H9 (cell line): ENCODE results near the gene CHRNB4. TPM values are rescaled to one million over a fixed set of nuclear protein-coding genes. Genes with fewer than 3 reads are reported as not detected.

Source experiments
- DNase-seq: peaks from one replicate; pipeline ENCODE4 v3.0.0-alpha.2; 2017
- H2AFZ ChIP-seq: one replicate; pipeline ENCODE4 v1.6.1; 2013; ENCODE audit warnings: mild to moderate bottlenecking, low read length, control low read depth, moderate library complexity
- H2AK5ac ChIP-seq: 2 replicates; pipeline ENCODE4 v1.6.1; 2013; ENCODE audit warnings: low read length, control low read depth, mixed read lengths; ENCODE audit not compliant: insufficient read length
- H2BK120ac ChIP-seq: one replicate; pipeline ENCODE4 v1.6.1; 2013; ENCODE audit warnings: low read depth, mild to moderate bottlenecking, low read length, control low read depth, inconsistent platforms; ENCODE audit not compliant: poor library complexity, severe bottlenecking
- H2BK12ac ChIP-seq: 2 replicates; pipeline ENCODE4 v1.6.1; 2013; ENCODE audit warnings: low read length, control low read depth, mixed read lengths, low read depth; ENCODE audit not compliant: insufficient read length
- H2BK15ac ChIP-seq: 2 replicates; pipeline ENCODE4 v1.6.1; 2013; ENCODE audit warnings: low read depth, low read length, control low read depth
- H2BK20ac ChIP-seq: one replicate; pipeline ENCODE4 v1.6.1; 2013; ENCODE audit warnings: low read depth, mild to moderate bottlenecking, low read length, control low read depth, inconsistent platforms; ENCODE audit not compliant: poor library complexity, severe bottlenecking
- H2BK5ac ChIP-seq: 2 replicates; pipeline ENCODE4 v1.6.1; 2013; ENCODE audit warnings: low read length, control low read depth, mixed read lengths; ENCODE audit not compliant: insufficient read length
- H3K14ac ChIP-seq: 2 replicates; pipeline ENCODE4 v1.6.1; 2013; ENCODE audit warnings: low read length, control low read depth; ENCODE audit not compliant: insufficient read depth
- H3K18ac ChIP-seq: 2 replicates; pipeline ENCODE4 v1.6.1; 2013; ENCODE audit warnings: low read depth, mild to moderate bottlenecking, mixed read lengths, low read length, control low read depth; ENCODE audit not compliant: insufficient read length
- H3K23ac ChIP-seq: 2 replicates; pipeline ENCODE4 v1.6.1; 2013; ENCODE audit warnings: low read length, control low read depth, mixed read lengths, low read depth; ENCODE audit not compliant: insufficient read length
- H3K23me2 ChIP-seq: 2 replicates; pipeline ENCODE4 v1.6.1; 2013; ENCODE audit warnings: low read depth, mild to moderate bottlenecking, mixed read lengths, low read length, control low read depth; ENCODE audit not compliant: insufficient read length, poor library complexity, severe bottlenecking
- H3K27ac ChIP-seq: 2 replicates; pipeline ENCODE4 v1.5.1; 2013; ENCODE audit warnings: low read length, control low read depth, mixed read lengths, low read depth; ENCODE audit not compliant: insufficient read length
- H3K27me3 ChIP-seq: 2 replicates; pipeline ENCODE4 v1.6.1; 2013; ENCODE audit warnings: low read length, control low read depth, inconsistent platforms; ENCODE audit not compliant: insufficient read depth
- H3K4ac ChIP-seq: 2 replicates; pipeline ENCODE4 v1.6.1; 2013; ENCODE audit warnings: low read depth, mild to moderate bottlenecking, control low read depth, inconsistent platforms, low read length, moderate library complexity
- H3K4me1 ChIP-seq: 2 replicates; pipeline ENCODE4 v1.6.1; 2013; ENCODE audit warnings: low read length, control low read depth, inconsistent platforms; ENCODE audit not compliant: insufficient read depth
- H3K4me2 ChIP-seq: 2 replicates; pipeline ENCODE4 v1.6.1; 2013; ENCODE audit warnings: low read length, control low read depth, mixed read lengths; ENCODE audit not compliant: insufficient read length, insufficient read depth
- H3K56ac ChIP-seq: 2 replicates; pipeline ENCODE4 v1.6.1; 2013; ENCODE audit warnings: low read depth, mild to moderate bottlenecking, mixed read lengths, low read length, control low read depth; ENCODE audit not compliant: insufficient read length
- H3K79me1 ChIP-seq: 2 replicates; pipeline ENCODE4 v1.6.1; 2013; ENCODE audit warnings: low read depth, mild to moderate bottlenecking, moderate library complexity, low read length, control low read depth, inconsistent platforms; ENCODE audit not compliant: insufficient read depth, poor library complexity, severe bottlenecking
- H3K79me2 ChIP-seq: 2 replicates; pipeline ENCODE4 v1.6.1; 2013; ENCODE audit warnings: low read length, control low read depth, inconsistent platforms; ENCODE audit not compliant: insufficient read depth
- H3K9ac ChIP-seq: 2 replicates; pipeline ENCODE4 v1.6.1; 2013; ENCODE audit warnings: low read length, control low read depth, mixed read lengths; ENCODE audit not compliant: insufficient read length; ENCODE audit errors: extremely low read depth
- H3K9me3 ChIP-seq: one replicate; pipeline ENCODE4 v1.6.1; 2013; ENCODE audit warnings: low read depth, low read length, inconsistent platforms; ENCODE audit not compliant: control insufficient read depth
- H3T11ph ChIP-seq: one replicate; pipeline ENCODE4 v1.6.1; 2013; ENCODE audit warnings: mild to moderate bottlenecking, low read length, control low read depth, inconsistent platforms
- H4K20me1 ChIP-seq: one replicate; pipeline ENCODE4 v1.6.1; 2013; ENCODE audit not compliant: control insufficient read depth, insufficient read length, insufficient read depth
- H4K5ac ChIP-seq: 2 replicates; pipeline ENCODE4 v1.6.1; 2013; ENCODE audit warnings: low read depth, mild to moderate bottlenecking, mixed read lengths, low read length, control low read depth; ENCODE audit not compliant: insufficient read length
- H4K8ac ChIP-seq: replicated peaks from 2 replicates; pipeline ENCODE4 v1.6.1; 2013; ENCODE audit warnings: low read length, control low read depth, mixed read lengths, low read depth; ENCODE audit not compliant: insufficient read length
- H4K91ac ChIP-seq: 2 replicates; pipeline ENCODE4 v1.6.1; 2013; ENCODE audit warnings: low read depth, mild to moderate bottlenecking, moderate library complexity, mixed read lengths, low read length, control low read depth; ENCODE audit not compliant: insufficient read length
- H3K27ac Mint-ChIP-seq, 3 experiments: 2 replicates in 2 of 3; 3 replicates in 1 of 3; pipeline ENCODE4 v1.8.0; 2020 to 2021; ENCODE audit warnings: mixed read lengths in 3 of 3, mild to moderate bottlenecking in 1 of 3, moderate library complexity in 1 of 3
- H3K27me3 Mint-ChIP-seq: 2 replicates; pipeline ENCODE4 v1.8.0; 2021; ENCODE audit warnings: low read depth, mild to moderate bottlenecking, moderate library complexity, mixed read lengths
- H3K36me3 Mint-ChIP-seq, 3 experiments: 2 replicates in 2 of 3; 3 replicates in 1 of 3; pipeline ENCODE4 v1.8.0; 2020 to 2021; ENCODE audit warnings: low read depth in 3 of 3, mixed read lengths in 3 of 3; ENCODE audit not compliant: insufficient read depth in 1 of 3
- H3K4me1 Mint-ChIP-seq, 2 experiments: 2 replicates each; pipeline ENCODE4 v1.8.0; 2020; ENCODE audit warnings: mixed read lengths in 2 of 2
- H3K4me3 Mint-ChIP-seq, 2 experiments: 2 replicates in 1 of 2; 3 replicates in 1 of 2; pipeline ENCODE4 v1.8.0; 2020 to 2021; ENCODE audit warnings: mild to moderate bottlenecking in 2 of 2, mixed read lengths in 2 of 2, moderate library complexity in 1 of 2
- H3K9me3 Mint-ChIP-seq, 2 experiments: 2 replicates in 1 of 2; 3 replicates in 1 of 2; pipeline ENCODE4 v1.8.0; 2020; ENCODE audit warnings: mild to moderate bottlenecking in 2 of 2, mixed read lengths in 2 of 2, moderate library complexity in 1 of 2
- WGBS: extraction: QIAGEN DNeasy Blood & Tissue Kit; methylation state at CpG from one replicate; pipeline ENCODE4 v1.1.7; 2013; ENCODE audit warnings: missing lambda C conversion rate, low lambda C conversion rate, mixed read lengths; ENCODE audit not compliant: insufficient read length; ENCODE audit errors: extremely low coverage; 5-methylcytosine and 5-hydroxymethylcytosine counted together
- total RNA-seq: library from RNA; stranded (reverse); gene quantifications from 2 replicates; pipeline ENCODE4 v1.2.1, GENCODE V29; 2021
- TF ChIP-seq, protein P1 (sequence below): fragments of 200-600 bp; sonication (generic); conservative IDR thresholded peaks from 3 replicates; pipeline ENCODE4 v1.8.0; 2021; ENCODE audit warnings: antibody characterized with exemption, mild to moderate bottlenecking

Gene CHRNB4
- total RNA-seq, 1 experiment from 2014 or later: 1.9 TPM

DNA sequence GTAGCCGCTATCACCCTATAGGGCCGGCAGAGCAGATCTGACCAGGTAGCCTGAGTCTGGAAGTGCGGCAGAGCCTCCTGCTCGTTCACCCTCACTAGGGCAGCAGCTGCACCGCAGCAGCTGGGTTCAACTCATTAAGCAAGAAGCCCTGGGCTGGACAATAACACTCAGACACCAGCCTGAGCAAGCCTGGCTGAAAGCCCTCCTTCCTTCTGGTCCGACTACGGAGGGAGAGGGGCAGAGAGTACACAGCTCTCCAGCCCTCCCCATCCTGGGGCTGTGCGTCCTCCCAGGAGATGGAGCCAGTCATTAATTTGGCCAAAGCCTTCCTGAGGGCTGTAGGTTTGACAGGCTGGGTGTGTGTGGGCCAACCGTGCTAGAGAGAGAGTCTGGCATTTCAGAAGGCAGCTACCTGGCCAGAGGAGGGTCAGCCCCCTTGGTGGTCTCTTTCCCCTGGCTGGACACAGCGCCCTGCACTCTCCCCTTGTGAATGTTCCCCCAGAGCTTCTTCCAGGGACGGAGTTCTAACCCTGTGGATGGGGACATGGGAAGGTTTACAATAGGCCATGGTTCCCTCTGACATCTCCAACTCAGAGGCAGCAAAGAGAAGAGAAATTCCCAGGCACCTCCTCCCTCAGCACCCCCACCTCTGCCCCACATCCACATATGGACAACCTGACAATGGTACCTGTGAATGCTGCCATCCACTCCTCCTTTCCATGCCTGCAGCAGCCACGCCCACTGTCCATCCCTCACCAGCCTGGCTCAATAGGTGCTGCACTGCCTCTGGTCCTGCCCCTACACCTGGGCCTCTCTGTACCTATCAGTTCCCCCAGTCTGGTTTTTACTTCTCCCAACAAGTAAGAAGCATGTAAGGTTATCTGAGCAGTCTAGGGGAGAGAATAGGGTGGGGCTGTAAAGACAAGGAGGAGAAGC, 6.5 kb downstream of the CHRNB4 start:
- no peaks in the 10 kb centered on the region for H3K23me2 ChIP-seq
- H3K14ac ChIP-seq: no peak overlapping the region; the same call in 1 of the 2 replicates
- no peak overlapping the region for H2BK20ac ChIP-seq
- no peaks in the 10 kb centered on the region for H4K20me1 ChIP-seq
- no peak overlapping the region for H3T11ph ChIP-seq
- no peak overlapping the region for H3K56ac ChIP-seq
- no peak for DNase-seq
- TF ChIP-seq, protein P1, sequence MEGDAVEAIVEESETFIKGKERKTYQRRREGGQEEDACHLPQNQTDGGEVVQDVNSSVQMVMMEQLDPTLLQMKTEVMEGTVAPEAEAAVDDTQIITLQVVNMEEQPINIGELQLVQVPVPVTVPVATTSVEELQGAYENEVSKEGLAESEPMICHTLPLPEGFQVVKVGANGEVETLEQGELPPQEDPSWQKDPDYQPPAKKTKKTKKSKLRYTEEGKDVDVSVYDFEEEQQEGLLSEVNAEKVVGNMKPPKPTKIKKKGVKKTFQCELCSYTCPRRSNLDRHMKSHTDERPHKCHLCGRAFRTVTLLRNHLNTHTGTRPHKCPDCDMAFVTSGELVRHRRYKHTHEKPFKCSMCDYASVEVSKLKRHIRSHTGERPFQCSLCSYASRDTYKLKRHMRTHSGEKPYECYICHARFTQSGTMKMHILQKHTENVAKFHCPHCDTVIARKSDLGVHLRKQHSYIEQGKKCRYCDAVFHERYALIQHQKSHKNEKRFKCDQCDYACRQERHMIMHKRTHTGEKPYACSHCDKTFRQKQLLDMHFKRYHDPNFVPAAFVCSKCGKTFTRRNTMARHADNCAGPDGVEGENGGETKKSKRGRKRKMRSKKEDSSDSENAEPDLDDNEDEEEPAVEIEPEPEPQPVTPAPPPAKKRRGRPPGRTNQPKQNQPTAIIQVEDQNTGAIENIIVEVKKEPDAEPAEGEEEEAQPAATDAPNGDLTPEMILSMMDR: no peak
- H4K8ac ChIP-seq: no peak overlapping the region
- no peaks in the 10 kb centered on the region for H3K4me1 ChIP-seq
- no peak overlapping the region for H4K5ac ChIP-seq
- no peaks in the 10 kb centered on the region for H3K79me1 ChIP-seq
- H3K4me2 ChIP-seq: no peak overlapping the region
- H2BK12ac ChIP-seq: no peak overlapping the region
- H3K27ac ChIP-seq: no peak overlapping the region
- H3K9ac ChIP-seq: no peak overlapping the region
- no peak overlapping the region for H2AFZ ChIP-seq
- Mint-ChIP-seq H3K36me3 (peaks cover 0 to 13% (median 4%) of the 10 kb centered on the region in 3 experiments; a peak in 4 of 7 replicates), H3K4me3 (no peak overlapping the region), H3K4me1 (peaks cover 4 to 8% of the 10 kb centered on the region in 2 experiments; a peak in 2 of 4 replicates), H3K27me3 (peaks cover 14% of the 10 kb centered on the region), H3K9me3 (no peaks in the 10 kb centered on the region; a peak in 4 of 5 replicates), H3K27ac (peak overlapping the region in 1 of 3 experiments; percentile 84; a peak in 1 of 7 replicates)
- H3K79me2 ChIP-seq: no peaks in the 10 kb centered on the region
- no peak overlapping the region for H2BK120ac ChIP-seq
- H3K23ac ChIP-seq: no peak overlapping the region
- H3K9me3 ChIP-seq: no peaks in the 10 kb centered on the region
- H4K91ac ChIP-seq: no peak overlapping the region
- H3K4ac ChIP-seq: no peak overlapping the region
- no peak overlapping the region for H3K18ac ChIP-seq
- no peak overlapping the region for H2BK15ac ChIP-seq
- WGBS: no CpG with 5 or more reads among the region's 12 CpGs
- H2BK5ac ChIP-seq: no peak overlapping the region
- no peak overlapping the region for H2AK5ac ChIP-seq
- H3K27me3 ChIP-seq: no peaks in the 10 kb centered on the region
